Uterus (tissue), 4 donors: Measurements from ENCODE around the gene GAL3ST1. TPM values are rescaled to one million over a fixed set of nuclear protein-coding genes. Genes with fewer than 3 reads are reported as not detected.

ENCODE experiments used
- DNase-seq, 2 donors: peaks; one replicate each; pipeline ENCODE4 v3.0.0-alpha.2; 2019 to 2020
- H3K27ac ChIP-seq, 2 donors: fragments of 200-600 bp; sonication (generic); 1 replicate in 1 of 2; 2 replicates in 1 of 2; pipeline ENCODE4 v1.5.1; 2016 to 2018
- H3K27me3 ChIP-seq, 2 donors: fragments of 200-600 bp; sonication (generic); one replicate each; pipeline ENCODE4 v1.5.1; 2018 to 2019; ENCODE audit warnings: control low read depth in 1 of 2
- H3K36me3 ChIP-seq, 2 donors: fragments of 200-600 bp; sonication (generic); one replicate each; pipeline ENCODE4 v1.5.1; 2019; ENCODE audit warnings: control low read depth in 1 of 2
- H3K4me1 ChIP-seq, 2 donors: fragments of 200-600 bp; sonication (generic); one replicate each; pipeline ENCODE4 v1.5.1; 2018 to 2019; ENCODE audit warnings: control low read depth in 1 of 2
- H3K4me3 ChIP-seq, 2 donors: fragments of 200-600 bp; sonication (generic); 1 replicate in 1 of 2; 2 replicates in 1 of 2; pipeline ENCODE4 v1.5.1; 2018 to 2019; ENCODE audit warnings: mild to moderate bottlenecking in 1 of 2
- H3K9me3 ChIP-seq, 2 donors: fragments of 200-600 bp; sonication (generic); one replicate each; pipeline ENCODE4 v1.5.1; 2019; ENCODE audit warnings: control low read depth in 1 of 2
- CTCF ChIP-seq, 4 experiments: fragments of 200-600 bp in 2 of 4; fragments of 450-650 bp in 2 of 4; sonication (generic) in 2 of 4; IDR thresholded peaks; one replicate each; pipeline ENCODE4 v1.5.1; 2016 to 2019; ENCODE audit warnings: antibody characterized with exemption in 4 of 4, mild to moderate bottlenecking in 2 of 4, moderate library complexity in 1 of 4
- POLR2A ChIP-seq, 2 donors: fragments of 450-650 bp; IDR thresholded peaks; one replicate each; pipeline ENCODE4 v1.6.1; 2016; ENCODE audit warnings: antibody characterized with exemption in 2 of 2, mild to moderate bottlenecking in 1 of 2, moderate library complexity in 1 of 2
- intact Hi-C: fragments of 100-400 bp; cut with DNase I; formaldehyde crosslinking; loops from one replicate; pipeline ENCODE4 v1.15.1; 2023; ENCODE audit warnings: low total_unique reads
- total RNA-seq, 4 donors: library from RNA; depleted of rRNA in 3 of 4; stranded (reverse); fragments of >200 nt in 3 of 4; gene quantifications; one replicate each; pipeline versions ENCODE4 v1.1.0 to v1.2.4, GENCODE V29; 2014 to 2023
- donor health status: DM: yes; HTN: yes; CAD: no.

The GAL3ST1 gene
- total RNA-seq, 4 donors from 2014 or later: 0.26 to 6.6 (median 1.2) TPM; not detected in 1

GRCh38 chr22:30614268-30614667 lies 39.8 kb upstream of the GAL3ST1 start:
- no peaks in the 10 kb centered on the region for H3K27me3 ChIP-seq
- no peaks in the 10 kb centered on the region for H3K36me3 ChIP-seq
- no peak overlapping the region for H3K27ac ChIP-seq
- peaks cover 0 to 3% of the 10 kb centered on the region in 2 donors for H3K4me1 ChIP-seq
- H3K4me3 ChIP-seq: no peak overlapping the region
- intact Hi-C loops: no loop called here
- no peak for DNase-seq
- TF ChIP-seq CTCF (IDR thresholded peaks at IDR 0.05) (no peak), POLR2A (IDR thresholded peaks at IDR 0.05) (no peak)
- H3K9me3 ChIP-seq: no peaks in the 10 kb centered on the region

DNA sequence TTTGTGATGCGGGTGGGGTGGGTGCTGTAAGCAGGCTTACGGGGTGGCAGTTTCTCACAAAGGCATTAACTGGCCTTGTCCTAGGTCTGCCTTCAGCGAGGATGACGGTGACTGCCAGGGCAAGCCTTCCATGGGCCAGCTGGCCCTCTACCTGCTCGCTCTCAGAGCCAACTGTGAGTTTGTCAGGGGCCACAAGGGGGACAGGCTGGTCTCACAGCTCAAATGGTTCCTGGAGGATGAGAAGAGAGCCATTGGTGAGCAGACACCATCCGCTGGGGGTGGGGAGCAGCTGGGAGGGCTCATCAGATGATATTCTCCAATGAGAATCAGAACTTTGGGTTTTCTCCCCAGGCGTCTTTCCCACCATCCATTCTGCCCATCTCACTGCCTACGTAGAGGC lies 38.3 kb upstream of the GAL3ST1 start:
- H3K4me1 ChIP-seq: peaks cover 0 to 14% of the 10 kb centered on the region in 2 donors
- TF ChIP-seq CTCF (IDR thresholded peaks at IDR 0.05): no peak
- TF ChIP-seq POLR2A (IDR thresholded peaks at IDR 0.05): no peak
- no peak for DNase-seq
- H3K9me3 ChIP-seq: no peaks in the 10 kb centered on the region
- no peaks in the 10 kb centered on the region for H3K36me3 ChIP-seq
- intact Hi-C loops: no loop called here
- H3K27ac ChIP-seq: no peak overlapping the region
- no peak overlapping the region for H3K4me3 ChIP-seq
- no peaks in the 10 kb centered on the region for H3K27me3 ChIP-seq

GRCh38 chr22:30611197-30611596 lies 36.7 kb upstream of the GAL3ST1 start:
- H3K27ac ChIP-seq: no peak overlapping the region
- no peaks in the 10 kb centered on the region for H3K36me3 ChIP-seq
- no peak for TF ChIP-seq CTCF (IDR thresholded peaks at IDR 0.05)
- TF ChIP-seq POLR2A (IDR thresholded peaks at IDR 0.05): no peak
- H3K4me1 ChIP-seq: peaks cover 0 to 14% of the 10 kb centered on the region in 2 donors
- no peaks in the 10 kb centered on the region for H3K27me3 ChIP-seq
- no peaks in the 10 kb centered on the region for H3K9me3 ChIP-seq
- DNase-seq: no peak
- intact Hi-C loops: no loop called here
- H3K4me3 ChIP-seq: no peak overlapping the region

- Histone ChIP-seq H3K4me1 (peaks cover 0 to 14% of the 10 kb centered on the region in 2 donors), H3K36me3 (no peaks in the 10 kb centered on the region), H3K27ac (peak overlapping the region in 1 of 2 donors; percentile 82), H3K4me3 (no peak overlapping the region), H3K9me3 (no peaks in the 10 kb centered on the region), H3K27me3 (no peaks in the 10 kb centered on the region)
- intact Hi-C loops: no loop called here
- TF ChIP-seq CTCF (IDR thresholded peaks at IDR 0.05): no peak
- TF ChIP-seq POLR2A (IDR thresholded peaks at IDR 0.05): no peak
- no peak for DNase-seq
Measured at GRCh38 chr22:30610299-30610698, 35.8 kb upstream of the GAL3ST1 start.

DNA sequence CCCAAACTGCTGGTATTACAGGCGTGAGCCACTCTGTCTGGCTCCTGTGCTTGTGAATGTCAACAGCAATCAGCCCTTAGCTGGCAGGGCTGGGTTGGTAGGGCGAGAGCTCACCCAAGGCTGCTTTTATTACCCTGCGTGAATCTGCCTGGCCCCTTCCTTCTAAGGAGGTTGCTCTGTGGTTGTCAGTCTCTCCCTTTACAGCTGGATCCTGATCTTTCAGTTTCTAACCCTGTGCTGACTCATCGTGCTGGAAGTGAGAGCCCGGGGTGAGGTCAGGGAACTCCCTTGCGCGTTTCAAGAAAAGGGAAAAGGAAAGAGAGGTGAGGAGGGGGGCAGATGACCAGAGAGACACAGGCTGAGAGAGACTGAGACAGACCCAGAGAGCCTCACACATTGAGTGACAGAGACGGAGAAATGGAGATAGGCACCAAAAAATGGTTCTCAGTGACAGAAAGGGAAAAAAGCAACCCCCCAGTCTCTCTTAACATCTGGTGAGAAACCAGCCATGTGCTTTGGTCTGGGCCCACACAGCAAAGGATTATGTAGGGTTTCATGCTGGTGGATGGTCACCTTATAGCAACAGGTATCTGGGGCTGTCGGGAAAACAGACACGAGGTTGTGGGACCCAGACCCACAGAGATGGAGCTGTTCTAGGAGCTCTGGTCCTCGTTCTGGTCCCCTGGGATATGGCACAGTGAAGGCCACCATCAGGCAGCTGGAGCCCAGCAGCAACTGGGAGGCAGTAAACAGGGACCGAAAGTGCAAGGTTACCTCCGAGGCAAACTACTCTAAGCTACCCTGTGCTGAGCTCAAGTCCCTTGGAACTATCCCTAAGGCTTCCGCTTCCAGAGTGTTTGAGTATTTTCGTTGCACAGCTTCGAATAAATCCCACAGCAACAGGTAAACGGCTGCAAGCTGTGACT lies 35.1 kb upstream of the GAL3ST1 start:
- intact Hi-C loops: no loop called here
- no peaks in the 10 kb centered on the region for H3K36me3 ChIP-seq
- peak; percentile 55 to 75 for DNase-seq
- H3K27ac ChIP-seq: peak overlapping the region; percentile 82 to 85
- H3K27me3 ChIP-seq: no peaks in the 10 kb centered on the region
- peaks cover 0 to 14% of the 10 kb centered on the region in 2 donors for H3K4me1 ChIP-seq
- no peak overlapping the region for H3K4me3 ChIP-seq
- no peak for TF ChIP-seq CTCF (IDR thresholded peaks at IDR 0.05)
- TF ChIP-seq POLR2A (IDR thresholded peaks at IDR 0.05): no peak
- H3K9me3 ChIP-seq: no peaks in the 10 kb centered on the region
